GM23338 (cell line): ENCODE measurements around the gene UGCG. TPM values are rescaled to one million over a fixed set of nuclear protein-coding genes. Genes with fewer than 3 reads are reported as not detected.

ENCODE experiments used
- ATAC-seq: fragments of 200-7000 bp; cut with Tn5 transposase; 3 replicates; pipeline ENCODE4 v1.9.1; 2020
- DNase-seq: peaks from one replicate; pipeline ENCODE4 v3.0.0-alpha.2; 2015; ENCODE audit warnings: low spot score
- H2AFZ ChIP-seq: fragments of 200-600 bp; sonication (generic); 2 replicates; pipeline ENCODE4 v1.8.0; 2016; ENCODE audit warnings: antibody characterized with exemption, mild to moderate bottlenecking, moderate library complexity
- H3F3A ChIP-seq: fragments of 200-600 bp; sonication (generic); replicated peaks from 2 replicates; pipeline ENCODE4 v1.8.0; 2017; ENCODE audit warnings: antibody characterized with exemption, mixed run types, low read depth
- H3K27ac ChIP-seq: fragments of 200-600 bp; sonication (generic); 2 replicates; pipeline ENCODE4 v1.6.1; 2016; ENCODE audit warnings: low read depth
- H3K27me3 ChIP-seq: fragments of 200-600 bp; sonication (generic); 2 replicates; pipeline ENCODE4 v1.8.0; 2016; ENCODE audit warnings: mild to moderate bottlenecking, mixed run types, moderate library complexity; ENCODE audit not compliant: insufficient read depth
- H3K36me3 ChIP-seq: fragments of 200-600 bp; sonication (generic); 2 replicates; pipeline ENCODE4 v1.8.0; 2016; ENCODE audit warnings: mild to moderate bottlenecking; ENCODE audit not compliant: insufficient read depth
- H3K4me1 ChIP-seq: fragments of 200-600 bp; sonication (generic); 2 replicates; pipeline ENCODE4 v1.8.0; 2016; ENCODE audit warnings: mild to moderate bottlenecking, moderate library complexity; ENCODE audit not compliant: insufficient read depth
- H3K4me2 ChIP-seq: fragments of 200-600 bp; sonication (generic); 2 replicates; pipeline ENCODE4 v1.7.1; 2017; ENCODE audit warnings: mixed run types
- H3K4me3 ChIP-seq: fragments of 200-600 bp; sonication (generic); 2 replicates; pipeline ENCODE4 v1.6.1; 2016; ENCODE audit warnings: mixed run types
- H3K79me2 ChIP-seq: fragments of 200-600 bp; sonication (generic); replicated peaks from 2 replicates; pipeline ENCODE4 v1.8.0; 2017; ENCODE audit warnings: mild to moderate bottlenecking; ENCODE audit not compliant: insufficient read depth
- H3K9me2 ChIP-seq: fragments of 200-600 bp; sonication (generic); 2 replicates; pipeline ENCODE4 v1.8.0; 2017; ENCODE audit not compliant: insufficient read depth
- H4K20me1 ChIP-seq: fragments of 200-600 bp; sonication (generic); replicated peaks from 2 replicates; pipeline ENCODE4 v1.8.0; 2017; ENCODE audit warnings: mild to moderate bottlenecking; ENCODE audit not compliant: insufficient read depth
- H3K27ac Mint-ChIP-seq: 2 replicates; pipeline ENCODE4 v1.8.0; 2020; ENCODE audit warnings: inconsistent platforms, mild to moderate bottlenecking, moderate library complexity, mixed read lengths
- H3K27me3 Mint-ChIP-seq: 3 replicates; pipeline ENCODE4 v1.8.0; 2022; ENCODE audit warnings: low read depth, mild to moderate bottlenecking, moderate library complexity, mixed read lengths, inconsistent platforms; ENCODE audit not compliant: insufficient read depth, poor library complexity
- H3K36me3 Mint-ChIP-seq: 3 replicates; pipeline ENCODE4 v1.8.0; 2021; ENCODE audit warnings: low read depth, mild to moderate bottlenecking, inconsistent platforms, moderate library complexity, mixed read lengths
- H3K4me1 Mint-ChIP-seq: 3 replicates; pipeline ENCODE4 v1.8.0; 2020; ENCODE audit warnings: mild to moderate bottlenecking, inconsistent platforms, mixed read lengths
- H3K4me3 Mint-ChIP-seq: 3 replicates; pipeline ENCODE4 v1.8.0; 2021; ENCODE audit warnings: moderate library complexity, mild to moderate bottlenecking, inconsistent platforms, mixed read lengths
- H3K9me3 Mint-ChIP-seq: 3 replicates; pipeline ENCODE4 v1.8.0; 2020; ENCODE audit warnings: moderate library complexity, mild to moderate bottlenecking, inconsistent platforms, mixed read lengths
- CREB1 ChIP-seq: fragments of 250-450 bp; sonication (Bioruptor Pico); IDR thresholded peaks from 2 replicates; pipeline ENCODE4 v1.5.0; 2020; ENCODE audit warnings: low read depth, mild to moderate bottlenecking, moderate library complexity
- EZH2 ChIP-seq: fragments of 200-600 bp; sonication (generic); IDR thresholded peaks from one replicate; pipeline ENCODE4 v1.8.0; 2017; ENCODE audit warnings: antibody characterized with exemption, mild to moderate bottlenecking, low read depth; ENCODE audit not compliant: unreplicated experiment
- EZH2phosphoT487 ChIP-seq: fragments of 200-600 bp; sonication (generic); IDR thresholded peaks from one replicate; pipeline ENCODE4 v1.8.1; 2018; ENCODE audit warnings: antibody characterized with exemption; ENCODE audit not compliant: unreplicated experiment
- NANOG ChIP-seq: IDR thresholded peaks from 2 replicates; pipeline ENCODE4 v1.6.1; 2016; ENCODE audit warnings: antibody characterized with exemption, borderline replicate concordance
- POLR2AphosphoS5 ChIP-seq: IDR thresholded peaks from 2 replicates; pipeline ENCODE4 v1.6.1; 2016; ENCODE audit warnings: antibody characterized with exemption, low read depth
- STAT1 ChIP-seq: IDR thresholded peaks from one replicate; pipeline ENCODE4 v1.6.1; 2016; ENCODE audit warnings: antibody characterized with exemption; ENCODE audit not compliant: unreplicated experiment
- ZNF114 ChIP-seq: fragments of 250-450 bp; sonication (Bioruptor Pico); IDR thresholded peaks from 2 replicates; pipeline ENCODE4 v1.5.0; 2020; ENCODE audit warnings: mild to moderate bottlenecking, moderate library complexity
- ZNF331 ChIP-seq: fragments of 250-450 bp; sonication (Bioruptor Pico); IDR thresholded peaks from 2 replicates; pipeline ENCODE4 v1.5.0; 2020; ENCODE audit warnings: low read depth, mild to moderate bottlenecking, moderate library complexity
- polyA plus RNA-seq: library from polyadenylated mRNA; unstranded; fragments of >200 nt; fragmentation: Nextera tagmentation; extraction: Ambion mirVana; gene quantifications from 2 replicates; pipeline ENCODE4 v1.2.1, GENCODE V29; 2016
- total RNA-seq: library from RNA; depleted of rRNA; stranded (reverse); fragments of >200 nt; shearing (Covaris generic); gene quantifications from 2 replicates; pipeline ENCODE4 v1.2.3, GENCODE V29; 2014
- TF ChIP-seq, protein P1 (sequence below): IDR thresholded peaks from 2 replicates; pipeline ENCODE4 v1.6.1; 2016; ENCODE audit warnings: antibody characterized with exemption
- TF ChIP-seq, protein P2 (sequence below): fragments of 250-450 bp; sonication (Bioruptor Pico); IDR thresholded peaks from 2 replicates; pipeline ENCODE4 v1.5.0; 2020; ENCODE audit warnings: mild to moderate bottlenecking, moderate library complexity
- TF ChIP-seq, protein P3 (sequence below): IDR thresholded peaks from one replicate; pipeline ENCODE4 v1.6.1; 2018; ENCODE audit warnings: antibody characterized with exemption; ENCODE audit not compliant: unreplicated experiment
- TF ChIP-seq, protein P4 (sequence below), 2 experiments: fragments of 200-600 bp in 1 of 2; sonication (generic) in 1 of 2; conservative IDR thresholded peaks; 2 replicates each; pipeline versions ENCODE4 v1.5.1 to v1.6.1; 2016 to 2017; ENCODE audit warnings: antibody characterized with exemption in 2 of 2, low read depth in 2 of 2, mild to moderate bottlenecking in 2 of 2, moderate library complexity in 1 of 2

The UGCG gene
- total and polyA plus RNA-seq, 2 experiments from 2014 or later, result 30.4 to 44.9 TPM

DNA sequence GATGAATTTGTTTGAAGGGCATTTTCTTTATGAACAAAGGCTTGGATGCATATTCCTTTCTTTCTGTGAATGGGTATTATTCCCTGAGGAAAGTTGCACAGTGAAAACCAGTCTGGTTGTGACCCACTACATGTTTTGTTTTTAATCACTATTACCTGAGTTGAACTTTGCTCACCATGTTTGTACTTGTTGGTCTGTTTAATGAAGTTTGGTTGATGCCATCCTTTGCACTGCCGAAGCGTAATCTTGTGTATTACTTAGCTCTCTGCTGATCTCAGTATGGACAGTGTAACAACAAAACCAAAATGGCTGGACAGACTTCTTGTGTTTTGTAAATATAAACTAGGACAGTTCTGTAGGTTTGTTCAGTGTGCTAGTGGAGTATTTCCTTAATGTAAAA lies 38.1 kb downstream of the UGCG start (continued):
- TF ChIP-seq, protein P1, sequence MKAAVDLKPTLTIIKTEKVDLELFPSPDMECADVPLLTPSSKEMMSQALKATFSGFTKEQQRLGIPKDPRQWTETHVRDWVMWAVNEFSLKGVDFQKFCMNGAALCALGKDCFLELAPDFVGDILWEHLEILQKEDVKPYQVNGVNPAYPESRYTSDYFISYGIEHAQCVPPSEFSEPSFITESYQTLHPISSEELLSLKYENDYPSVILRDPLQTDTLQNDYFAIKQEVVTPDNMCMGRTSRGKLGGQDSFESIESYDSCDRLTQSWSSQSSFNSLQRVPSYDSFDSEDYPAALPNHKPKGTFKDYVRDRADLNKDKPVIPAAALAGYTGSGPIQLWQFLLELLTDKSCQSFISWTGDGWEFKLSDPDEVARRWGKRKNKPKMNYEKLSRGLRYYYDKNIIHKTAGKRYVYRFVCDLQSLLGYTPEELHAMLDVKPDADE, result no peak

DNA sequence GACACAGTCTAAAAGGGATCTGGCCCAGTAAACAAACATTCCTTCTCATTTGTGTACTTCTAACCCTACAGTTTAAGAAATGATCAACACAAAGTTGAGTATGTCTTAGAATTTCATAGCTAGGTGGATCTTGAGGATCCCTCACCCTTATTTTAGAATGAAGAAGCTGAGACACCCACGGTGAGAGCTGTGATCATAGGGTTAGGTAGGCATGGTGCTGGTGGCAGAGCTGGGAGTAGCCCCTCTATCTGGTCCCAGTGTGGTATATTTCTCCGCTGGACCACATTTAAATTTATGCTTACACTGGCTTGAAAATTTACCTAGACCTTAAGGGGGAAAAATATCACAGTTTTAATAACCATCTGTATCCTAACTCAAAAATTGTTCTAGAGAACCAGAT lies 39.8 kb downstream of the UGCG start:
- H3K27me3 ChIP-seq, result no peaks in the 10 kb centered on the region
- H2AFZ ChIP-seq, result no peak overlapping the region
- ATAC-seq (no peak), DNase-seq (no peak)
- H3K4me3 ChIP-seq, result no peak overlapping the region
- H3K27ac ChIP-seq, result peak overlapping the region; percentile 57; the same call in 1 of the 2 replicates
- H3K27ac Mint-ChIP-seq, result no peak overlapping the region
- peaks cover 6% of the 10 kb centered on the region for H3K27me3 Mint-ChIP-seq
- H3K36me3 ChIP-seq, result peaks cover 4% of the 10 kb centered on the region; the same call in 1 of the 2 replicates
- no peaks in the 10 kb centered on the region for H3K79me2 ChIP-seq
- no peaks in the 10 kb centered on the region for H4K20me1 ChIP-seq
- H3K9me3 Mint-ChIP-seq, result no peaks in the 10 kb centered on the region
- H3K36me3 Mint-ChIP-seq, result peaks cover 15% of the 10 kb centered on the region; the same call in 2 of the 3 replicates
- no peak overlapping the region for H3K4me3 Mint-ChIP-seq
- H3K9me2 ChIP-seq, result no peaks in the 10 kb centered on the region
- no peaks in the 10 kb centered on the region for H3F3A ChIP-seq
- no peaks in the 10 kb centered on the region for H3K4me1 ChIP-seq
- no peak overlapping the region for H3K4me2 ChIP-seq
- H3K4me1 Mint-ChIP-seq, result peaks cover 10% of the 10 kb centered on the region; the same call in 2 of the 3 replicates
- TF ChIP-seq EZH2phosphoT487 (no peak), EZH2 (no peak), NANOG (no peak), CREB1 (no peak), STAT1 (no peak), ZNF331 (no peak), POLR2AphosphoS5 (no peak), ZNF114 (no peak)
- TF ChIP-seq, protein P2, sequence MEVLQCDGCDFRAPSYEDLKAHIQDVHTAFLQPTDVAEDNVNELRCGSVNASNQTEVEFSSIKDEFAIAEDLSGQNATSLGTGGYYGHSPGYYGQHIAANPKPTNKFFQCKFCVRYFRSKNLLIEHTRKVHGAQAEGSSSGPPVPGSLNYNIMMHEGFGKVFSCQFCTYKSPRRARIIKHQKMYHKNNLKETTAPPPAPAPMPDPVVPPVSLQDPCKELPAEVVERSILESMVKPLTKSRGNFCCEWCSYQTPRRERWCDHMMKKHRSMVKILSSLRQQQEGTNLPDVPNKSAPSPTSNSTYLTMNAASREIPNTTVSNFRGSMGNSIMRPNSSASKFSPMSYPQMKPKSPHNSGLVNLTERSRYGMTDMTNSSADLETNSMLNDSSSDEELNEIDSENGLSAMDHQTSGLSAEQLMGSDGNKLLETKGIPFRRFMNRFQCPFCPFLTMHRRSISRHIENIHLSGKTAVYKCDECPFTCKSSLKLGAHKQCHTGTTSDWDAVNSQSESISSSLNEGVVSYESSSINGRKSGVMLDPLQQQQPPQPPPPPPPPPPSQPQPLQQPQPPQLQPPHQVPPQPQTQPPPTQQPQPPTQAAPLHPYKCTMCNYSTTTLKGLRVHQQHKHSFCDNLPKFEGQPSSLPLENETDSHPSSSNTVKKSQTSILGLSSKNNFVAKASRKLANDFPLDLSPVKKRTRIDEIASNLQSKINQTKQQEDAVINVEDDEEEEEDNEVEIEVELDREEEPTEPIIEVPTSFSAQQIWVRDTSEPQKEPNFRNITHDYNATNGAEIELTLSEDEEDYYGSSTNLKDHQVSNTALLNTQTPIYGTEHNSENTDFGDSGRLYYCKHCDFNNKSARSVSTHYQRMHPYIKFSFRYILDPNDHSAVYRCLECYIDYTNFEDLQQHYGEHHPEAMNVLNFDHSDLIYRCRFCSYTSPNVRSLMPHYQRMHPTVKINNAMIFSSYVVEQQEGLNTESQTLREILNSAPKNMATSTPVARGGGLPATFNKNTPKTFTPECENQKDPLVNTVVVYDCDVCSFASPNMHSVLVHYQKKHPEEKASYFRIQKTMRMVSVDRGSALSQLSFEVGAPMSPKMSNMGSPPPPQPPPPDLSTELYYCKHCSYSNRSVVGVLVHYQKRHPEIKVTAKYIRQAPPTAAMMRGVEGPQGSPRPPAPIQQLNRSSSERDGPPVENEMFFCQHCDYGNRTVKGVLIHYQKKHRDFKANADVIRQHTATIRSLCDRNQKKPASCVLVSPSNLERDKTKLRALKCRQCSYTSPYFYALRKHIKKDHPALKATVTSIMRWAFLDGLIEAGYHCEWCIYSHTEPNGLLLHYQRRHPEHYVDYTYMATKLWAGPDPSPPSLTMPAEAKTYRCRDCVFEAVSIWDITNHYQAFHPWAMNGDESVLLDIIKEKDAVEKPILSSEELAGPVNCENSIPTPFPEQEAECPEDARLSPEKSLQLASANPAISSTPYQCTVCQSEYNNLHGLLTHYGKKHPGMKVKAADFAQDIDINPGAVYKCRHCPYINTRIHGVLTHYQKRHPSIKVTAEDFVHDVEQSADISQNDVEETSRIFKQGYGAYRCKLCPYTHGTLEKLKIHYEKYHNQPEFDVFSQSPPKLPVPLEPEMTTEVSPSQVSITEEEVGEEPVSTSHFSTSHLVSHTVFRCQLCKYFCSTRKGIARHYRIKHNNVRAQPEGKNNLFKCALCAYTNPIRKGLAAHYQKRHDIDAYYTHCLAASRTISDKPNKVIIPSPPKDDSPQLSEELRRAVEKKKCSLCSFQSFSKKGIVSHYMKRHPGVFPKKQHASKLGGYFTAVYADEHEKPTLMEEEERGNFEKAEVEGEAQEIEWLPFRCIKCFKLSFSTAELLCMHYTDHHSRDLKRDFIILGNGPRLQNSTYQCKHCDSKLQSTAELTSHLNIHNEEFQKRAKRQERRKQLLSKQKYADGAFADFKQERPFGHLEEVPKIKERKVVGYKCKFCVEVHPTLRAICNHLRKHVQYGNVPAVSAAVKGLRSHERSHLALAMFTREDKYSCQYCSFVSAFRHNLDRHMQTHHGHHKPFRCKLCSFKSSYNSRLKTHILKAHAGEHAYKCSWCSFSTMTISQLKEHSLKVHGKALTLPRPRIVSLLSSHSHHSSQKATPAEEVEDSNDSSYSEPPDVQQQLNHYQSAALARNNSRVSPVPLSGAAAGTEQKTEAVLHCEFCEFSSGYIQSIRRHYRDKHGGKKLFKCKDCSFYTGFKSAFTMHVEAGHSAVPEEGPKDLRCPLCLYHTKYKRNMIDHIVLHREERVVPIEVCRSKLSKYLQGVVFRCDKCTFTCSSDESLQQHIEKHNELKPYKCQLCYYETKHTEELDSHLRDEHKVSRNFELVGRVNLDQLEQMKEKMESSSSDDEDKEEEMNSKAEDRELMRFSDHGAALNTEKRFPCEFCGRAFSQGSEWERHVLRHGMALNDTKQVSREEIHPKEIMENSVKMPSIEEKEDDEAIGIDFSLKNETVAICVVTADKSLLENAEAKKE (CRISPR knock-in tag), result no peak
- TF ChIP-seq, protein P1, result no peak
- TF ChIP-seq, protein P3, sequence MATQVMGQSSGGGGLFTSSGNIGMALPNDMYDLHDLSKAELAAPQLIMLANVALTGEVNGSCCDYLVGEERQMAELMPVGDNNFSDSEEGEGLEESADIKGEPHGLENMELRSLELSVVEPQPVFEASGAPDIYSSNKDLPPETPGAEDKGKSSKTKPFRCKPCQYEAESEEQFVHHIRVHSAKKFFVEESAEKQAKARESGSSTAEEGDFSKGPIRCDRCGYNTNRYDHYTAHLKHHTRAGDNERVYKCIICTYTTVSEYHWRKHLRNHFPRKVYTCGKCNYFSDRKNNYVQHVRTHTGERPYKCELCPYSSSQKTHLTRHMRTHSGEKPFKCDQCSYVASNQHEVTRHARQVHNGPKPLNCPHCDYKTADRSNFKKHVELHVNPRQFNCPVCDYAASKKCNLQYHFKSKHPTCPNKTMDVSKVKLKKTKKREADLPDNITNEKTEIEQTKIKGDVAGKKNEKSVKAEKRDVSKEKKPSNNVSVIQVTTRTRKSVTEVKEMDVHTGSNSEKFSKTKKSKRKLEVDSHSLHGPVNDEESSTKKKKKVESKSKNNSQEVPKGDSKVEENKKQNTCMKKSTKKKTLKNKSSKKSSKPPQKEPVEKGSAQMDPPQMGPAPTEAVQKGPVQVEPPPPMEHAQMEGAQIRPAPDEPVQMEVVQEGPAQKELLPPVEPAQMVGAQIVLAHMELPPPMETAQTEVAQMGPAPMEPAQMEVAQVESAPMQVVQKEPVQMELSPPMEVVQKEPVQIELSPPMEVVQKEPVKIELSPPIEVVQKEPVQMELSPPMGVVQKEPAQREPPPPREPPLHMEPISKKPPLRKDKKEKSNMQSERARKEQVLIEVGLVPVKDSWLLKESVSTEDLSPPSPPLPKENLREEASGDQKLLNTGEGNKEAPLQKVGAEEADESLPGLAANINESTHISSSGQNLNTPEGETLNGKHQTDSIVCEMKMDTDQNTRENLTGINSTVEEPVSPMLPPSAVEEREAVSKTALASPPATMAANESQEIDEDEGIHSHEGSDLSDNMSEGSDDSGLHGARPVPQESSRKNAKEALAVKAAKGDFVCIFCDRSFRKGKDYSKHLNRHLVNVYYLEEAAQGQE, result no peak
- TF ChIP-seq, protein P4, sequence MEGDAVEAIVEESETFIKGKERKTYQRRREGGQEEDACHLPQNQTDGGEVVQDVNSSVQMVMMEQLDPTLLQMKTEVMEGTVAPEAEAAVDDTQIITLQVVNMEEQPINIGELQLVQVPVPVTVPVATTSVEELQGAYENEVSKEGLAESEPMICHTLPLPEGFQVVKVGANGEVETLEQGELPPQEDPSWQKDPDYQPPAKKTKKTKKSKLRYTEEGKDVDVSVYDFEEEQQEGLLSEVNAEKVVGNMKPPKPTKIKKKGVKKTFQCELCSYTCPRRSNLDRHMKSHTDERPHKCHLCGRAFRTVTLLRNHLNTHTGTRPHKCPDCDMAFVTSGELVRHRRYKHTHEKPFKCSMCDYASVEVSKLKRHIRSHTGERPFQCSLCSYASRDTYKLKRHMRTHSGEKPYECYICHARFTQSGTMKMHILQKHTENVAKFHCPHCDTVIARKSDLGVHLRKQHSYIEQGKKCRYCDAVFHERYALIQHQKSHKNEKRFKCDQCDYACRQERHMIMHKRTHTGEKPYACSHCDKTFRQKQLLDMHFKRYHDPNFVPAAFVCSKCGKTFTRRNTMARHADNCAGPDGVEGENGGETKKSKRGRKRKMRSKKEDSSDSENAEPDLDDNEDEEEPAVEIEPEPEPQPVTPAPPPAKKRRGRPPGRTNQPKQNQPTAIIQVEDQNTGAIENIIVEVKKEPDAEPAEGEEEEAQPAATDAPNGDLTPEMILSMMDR (conservative IDR thresholded peaks at IDR 0.05; ENCODE audit: low read depth in 2 of 2), result no peak
